ENCODE measurements around the gene CST5. TPM values are rescaled to one million over a fixed set of nuclear protein-coding genes. Genes with fewer than 3 reads are reported as not detected.
A peak's percentile ranks its signal among the peaks of the same experiment; 100 is the strongest.

The CST5 gene
- total RNA-seq, 1 experiment from 2014 or later = not detected

DNA sequence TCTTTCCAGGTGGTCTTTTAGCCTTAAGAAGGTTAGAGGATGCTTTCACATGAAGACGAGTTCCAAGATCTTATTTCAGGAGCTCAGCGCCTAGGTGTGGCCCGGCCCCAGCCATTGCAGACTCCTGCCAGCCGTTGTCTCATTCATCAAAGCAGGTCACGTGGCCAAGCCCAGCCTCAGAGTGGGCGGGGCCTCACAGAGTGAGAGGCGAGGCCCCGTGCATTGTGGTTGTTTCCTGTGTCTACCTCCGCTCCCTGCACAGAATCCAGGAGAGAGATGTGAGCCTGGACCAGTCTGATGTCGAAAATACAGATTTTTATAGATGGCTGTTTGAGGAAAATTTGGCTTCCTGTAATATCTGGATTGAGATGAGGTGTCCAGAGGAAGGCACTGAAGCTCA lies 49.2 kb upstream of the CST5 start:
- H3K9ac ChIP-seq (ENCODE audit: low read length) = no peak overlapping the region
- ChIA-PET CTCF (no interaction called here), RAD21 (ENCODE audit: low non-redundant PET in 1 of 2, low total read pairs in 2 of 2, uncharacterized antibody in 2 of 2, unreplicated experiment in 2 of 2) (no interaction called here), POLR2A (no interaction called here)
- H3K27ac ChIP-seq (ENCODE audit: low read depth, low read length) = no peak overlapping the region
- intact Hi-C loops (cut with micrococcal nuclease) = no loop called here
- no peaks in the 10 kb centered on the region for H3K36me3 ChIP-seq (ENCODE audit: control insufficient read depth in 1 of 2, insufficient read depth in 2 of 2, low read length in 2 of 2)
- ATAC-seq = 0 out of 2 replicates have a peak, but pooled peaks have one; percentile 50
- no peak overlapping the region for H2AFZ ChIP-seq (ENCODE audit: low read depth, low read length, poor library complexity, severe bottlenecking)
- no peaks in the 10 kb centered on the region for H3K9me3 ChIP-seq (ENCODE audit: control insufficient read depth in 1 of 2, insufficient read depth in 1 of 2, low read depth in 1 of 2, low read length in 2 of 2)
- H3K4me1 ChIP-seq (ENCODE audit: control insufficient read depth in 1 of 2, insufficient read depth in 2 of 2, low read length in 2 of 2) = no peaks in the 10 kb centered on the region
- BruUV-seq (replicated peaks) = no TSS peak
- H3K27me3 ChIP-seq (ENCODE audit: insufficient read depth, low read length) = 0 out of 2 replicates have a peak, but pooled peaks cover 5% of the 10 kb centered on the region
- H4K20me1 ChIP-seq (ENCODE audit: insufficient read depth) = no peaks in the 10 kb centered on the region
- no peak for DNase-seq (ENCODE audit: low read depth, low spot score)
- no peaks in the 10 kb centered on the region for H3K79me2 ChIP-seq (ENCODE audit: insufficient read depth, low read length)
- H3K9me2 ChIP-seq (ENCODE audit: insufficient read depth) = no peaks in the 10 kb centered on the region
- H3K4me2 ChIP-seq (ENCODE audit: low read length) = no peak overlapping the region
- no peak for TF ChIP-seq ZNF274 (IDR thresholded peaks at IDR 0.05; ENCODE audit: low read depth, low read length)
- no peak for TF ChIP-seq ZFX (IDR thresholded peaks at IDR 0.05)
- TF ChIP-seq SRF (IDR thresholded peaks at IDR 0.05; ENCODE audit: low read depth) = no peak
- TF ChIP-seq, protein P1, sequence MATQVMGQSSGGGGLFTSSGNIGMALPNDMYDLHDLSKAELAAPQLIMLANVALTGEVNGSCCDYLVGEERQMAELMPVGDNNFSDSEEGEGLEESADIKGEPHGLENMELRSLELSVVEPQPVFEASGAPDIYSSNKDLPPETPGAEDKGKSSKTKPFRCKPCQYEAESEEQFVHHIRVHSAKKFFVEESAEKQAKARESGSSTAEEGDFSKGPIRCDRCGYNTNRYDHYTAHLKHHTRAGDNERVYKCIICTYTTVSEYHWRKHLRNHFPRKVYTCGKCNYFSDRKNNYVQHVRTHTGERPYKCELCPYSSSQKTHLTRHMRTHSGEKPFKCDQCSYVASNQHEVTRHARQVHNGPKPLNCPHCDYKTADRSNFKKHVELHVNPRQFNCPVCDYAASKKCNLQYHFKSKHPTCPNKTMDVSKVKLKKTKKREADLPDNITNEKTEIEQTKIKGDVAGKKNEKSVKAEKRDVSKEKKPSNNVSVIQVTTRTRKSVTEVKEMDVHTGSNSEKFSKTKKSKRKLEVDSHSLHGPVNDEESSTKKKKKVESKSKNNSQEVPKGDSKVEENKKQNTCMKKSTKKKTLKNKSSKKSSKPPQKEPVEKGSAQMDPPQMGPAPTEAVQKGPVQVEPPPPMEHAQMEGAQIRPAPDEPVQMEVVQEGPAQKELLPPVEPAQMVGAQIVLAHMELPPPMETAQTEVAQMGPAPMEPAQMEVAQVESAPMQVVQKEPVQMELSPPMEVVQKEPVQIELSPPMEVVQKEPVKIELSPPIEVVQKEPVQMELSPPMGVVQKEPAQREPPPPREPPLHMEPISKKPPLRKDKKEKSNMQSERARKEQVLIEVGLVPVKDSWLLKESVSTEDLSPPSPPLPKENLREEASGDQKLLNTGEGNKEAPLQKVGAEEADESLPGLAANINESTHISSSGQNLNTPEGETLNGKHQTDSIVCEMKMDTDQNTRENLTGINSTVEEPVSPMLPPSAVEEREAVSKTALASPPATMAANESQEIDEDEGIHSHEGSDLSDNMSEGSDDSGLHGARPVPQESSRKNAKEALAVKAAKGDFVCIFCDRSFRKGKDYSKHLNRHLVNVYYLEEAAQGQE (IDR thresholded peaks at IDR 0.05; ENCODE audit: low read depth) = no peak
- no peak for TF ChIP-seq EZH2 (IDR thresholded peaks at IDR 0.05)
- TF ChIP-seq RAD21 (IDR thresholded peaks at IDR 0.05; ENCODE audit: low read depth) = no peak
- TF ChIP-seq, protein P2, sequence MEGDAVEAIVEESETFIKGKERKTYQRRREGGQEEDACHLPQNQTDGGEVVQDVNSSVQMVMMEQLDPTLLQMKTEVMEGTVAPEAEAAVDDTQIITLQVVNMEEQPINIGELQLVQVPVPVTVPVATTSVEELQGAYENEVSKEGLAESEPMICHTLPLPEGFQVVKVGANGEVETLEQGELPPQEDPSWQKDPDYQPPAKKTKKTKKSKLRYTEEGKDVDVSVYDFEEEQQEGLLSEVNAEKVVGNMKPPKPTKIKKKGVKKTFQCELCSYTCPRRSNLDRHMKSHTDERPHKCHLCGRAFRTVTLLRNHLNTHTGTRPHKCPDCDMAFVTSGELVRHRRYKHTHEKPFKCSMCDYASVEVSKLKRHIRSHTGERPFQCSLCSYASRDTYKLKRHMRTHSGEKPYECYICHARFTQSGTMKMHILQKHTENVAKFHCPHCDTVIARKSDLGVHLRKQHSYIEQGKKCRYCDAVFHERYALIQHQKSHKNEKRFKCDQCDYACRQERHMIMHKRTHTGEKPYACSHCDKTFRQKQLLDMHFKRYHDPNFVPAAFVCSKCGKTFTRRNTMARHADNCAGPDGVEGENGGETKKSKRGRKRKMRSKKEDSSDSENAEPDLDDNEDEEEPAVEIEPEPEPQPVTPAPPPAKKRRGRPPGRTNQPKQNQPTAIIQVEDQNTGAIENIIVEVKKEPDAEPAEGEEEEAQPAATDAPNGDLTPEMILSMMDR (IDR thresholded peaks at IDR 0.05 in 2 of 3, conservative IDR thresholded peaks at IDR 0.05 in 1 of 3; ENCODE audit: borderline replicate concordance in 1 of 3, insufficient read depth in 1 of 3, low read depth in 2 of 3, low read length in 2 of 3) = no peak
- TF ChIP-seq SIN3A (IDR thresholded peaks at IDR 0.05; ENCODE audit: low read depth) = no peak
- no peak for TF ChIP-seq POLR2A (IDR thresholded peaks at IDR 0.05; ENCODE audit: borderline replicate concordance, extremely low read depth, insufficient read depth, insufficient read length)
- TF ChIP-seq, protein P3, sequence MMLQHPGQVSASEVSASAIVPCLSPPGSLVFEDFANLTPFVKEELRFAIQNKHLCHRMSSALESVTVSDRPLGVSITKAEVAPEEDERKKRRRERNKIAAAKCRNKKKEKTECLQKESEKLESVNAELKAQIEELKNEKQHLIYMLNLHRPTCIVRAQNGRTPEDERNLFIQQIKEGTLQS (IDR thresholded peaks at IDR 0.05) = no peak
- TF ChIP-seq CEBPB (IDR thresholded peaks at IDR 0.05; ENCODE audit: low read depth) = no peak
- no peak for TF ChIP-seq FOSL1 (IDR thresholded peaks at IDR 0.05; ENCODE audit: low read depth)
- no peak for TF ChIP-seq YY1 (IDR thresholded peaks at IDR 0.05; ENCODE audit: extremely low read depth, insufficient replicate concordance, low read depth, low read length)
- TF ChIP-seq, protein P4, sequence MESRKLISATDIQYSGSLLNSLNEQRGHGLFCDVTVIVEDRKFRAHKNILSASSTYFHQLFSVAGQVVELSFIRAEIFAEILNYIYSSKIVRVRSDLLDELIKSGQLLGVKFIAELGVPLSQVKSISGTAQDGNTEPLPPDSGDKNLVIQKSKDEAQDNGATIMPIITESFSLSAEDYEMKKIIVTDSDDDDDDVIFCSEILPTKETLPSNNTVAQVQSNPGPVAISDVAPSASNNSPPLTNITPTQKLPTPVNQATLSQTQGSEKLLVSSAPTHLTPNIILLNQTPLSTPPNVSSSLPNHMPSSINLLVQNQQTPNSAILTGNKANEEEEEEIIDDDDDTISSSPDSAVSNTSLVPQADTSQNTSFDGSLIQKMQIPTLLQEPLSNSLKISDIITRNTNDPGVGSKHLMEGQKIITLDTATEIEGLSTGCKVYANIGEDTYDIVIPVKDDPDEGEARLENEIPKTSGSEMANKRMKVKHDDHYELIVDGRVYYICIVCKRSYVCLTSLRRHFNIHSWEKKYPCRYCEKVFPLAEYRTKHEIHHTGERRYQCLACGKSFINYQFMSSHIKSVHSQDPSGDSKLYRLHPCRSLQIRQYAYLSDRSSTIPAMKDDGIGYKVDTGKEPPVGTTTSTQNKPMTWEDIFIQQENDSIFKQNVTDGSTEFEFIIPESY (IDR thresholded peaks at IDR 0.05; ENCODE audit: extremely low read depth, insufficient replicate concordance, low read length) = no peak
- no peak for TF ChIP-seq ELF1 (IDR thresholded peaks at IDR 0.05; ENCODE audit: borderline replicate concordance, low read depth)
- TF ChIP-seq TCF7L2 (IDR thresholded peaks at IDR 0.05; ENCODE audit: borderline replicate concordance, extremely low read depth, insufficient read depth, insufficient read length) = no peak
- no peak overlapping the region for H3K4me3 ChIP-seq (replicated peaks in 1 of 2; ENCODE audit: low read depth in 1 of 2, low read length in 2 of 2)

Measured in HCT116 (cell line).